ENCODE results near the gene CAPSL. TPM values are rescaled to one million over a fixed set of nuclear protein-coding genes. Genes with fewer than 3 reads are reported as not detected.
A peak's percentile ranks its signal among the peaks of the same experiment; 100 is the strongest.
"Not testable (repeated sequence)": the region's sequence is repeated elsewhere in the genome, so short reads cannot be mapped to it uniquely, and the experiment has no call there.

The CAPSL gene
- total RNA-seq, 1 donor: not detected

GRCh38 chr5:35869685-35870277, 68.6 kb downstream of the CAPSL start:
- Histone ChIP-seq H3K9me3 (ENCODE audit: low read depth, low read length) (no peaks in the 10 kb centered on the region), H3K4me3 (ENCODE audit: low read length) (no peak overlapping the region), H3K27me3 (ENCODE audit: insufficient read depth, low read length) (no peaks in the 10 kb centered on the region), H3K4me1 (ENCODE audit: insufficient read depth, low read length) (peaks cover 13% of the 10 kb centered on the region)

GRCh38 chr5:35867998-35868397, 70.4 kb downstream of the CAPSL start:
- H3K4me1 ChIP-seq (ENCODE audit: insufficient read depth, low read length): peaks cover 13% of the 10 kb centered on the region
- no peaks in the 10 kb centered on the region for H3K9me3 ChIP-seq (ENCODE audit: low read depth, low read length)
- H3K27me3 ChIP-seq (ENCODE audit: insufficient read depth, low read length): no peaks in the 10 kb centered on the region
- H3K4me3 ChIP-seq (ENCODE audit: low read length): no peak overlapping the region

GRCh38 chr5:35863159-35863558, 75.3 kb downstream of the CAPSL start:
- Histone ChIP-seq H3K9me3 (ENCODE audit: low read depth, low read length) (no peaks in the 10 kb centered on the region), H3K27me3 (ENCODE audit: insufficient read depth, low read length) (no peaks in the 10 kb centered on the region), H3K4me1 (ENCODE audit: insufficient read depth, low read length) (peaks cover 12% of the 10 kb centered on the region), H3K4me3 (ENCODE audit: low read length) (peak overlapping the region; percentile 35)

GRCh38 chr5:35862126-35862525, 76.3 kb downstream of the CAPSL start:
- Histone ChIP-seq H3K4me3 (ENCODE audit: low read length) (peak overlapping the region; percentile 35), H3K9me3 (ENCODE audit: low read depth, low read length) (no peaks in the 10 kb centered on the region), H3K4me1 (ENCODE audit: insufficient read depth, low read length) (peaks cover 12% of the 10 kb centered on the region), H3K27me3 (ENCODE audit: insufficient read depth, low read length) (no peaks in the 10 kb centered on the region)

- H3K4me3 ChIP-seq (ENCODE audit: low read length): peak overlapping the region; percentile 35
- no peaks in the 10 kb centered on the region for H3K9me3 ChIP-seq (ENCODE audit: low read depth, low read length)
- H3K4me1 ChIP-seq (ENCODE audit: insufficient read depth, low read length): peaks cover 15% of the 10 kb centered on the region
Observed at GRCh38 chr5:35861718-35862117, 76.7 kb downstream of the CAPSL start.

GRCh38 chr5:35860686-35861085, 77.7 kb downstream of the CAPSL start:
- H3K27me3 ChIP-seq (ENCODE audit: insufficient read depth, low read length): no peaks in the 10 kb centered on the region
- peaks cover 23% of the 10 kb centered on the region for H3K4me1 ChIP-seq (ENCODE audit: insufficient read depth, low read length)
- no peaks in the 10 kb centered on the region for H3K9me3 ChIP-seq (ENCODE audit: low read depth, low read length)
- H3K4me3 ChIP-seq (ENCODE audit: low read length): peak overlapping the region; percentile 35

More at GRCh38 chr5:35861718-35862117, 76.7 kb downstream of the CAPSL start:
- H3K27me3 ChIP-seq (ENCODE audit: insufficient read depth, low read length): no peaks in the 10 kb centered on the region

GRCh38 chr5:35859101-35859661, 79.2 kb downstream of the CAPSL start:
- peaks cover 23% of the 10 kb centered on the region for H3K4me1 ChIP-seq (ENCODE audit: insufficient read depth, low read length)
- no peaks in the 10 kb centered on the region for H3K9me3 ChIP-seq (ENCODE audit: low read depth, low read length)
- H3K27me3 ChIP-seq (ENCODE audit: insufficient read depth, low read length): no peaks in the 10 kb centered on the region
- peak overlapping the region; percentile 47 for H3K4me3 ChIP-seq (ENCODE audit: low read length)

- peak overlapping the region; percentile 47 for H3K4me3 ChIP-seq (ENCODE audit: low read length)
- H3K9me3 ChIP-seq (ENCODE audit: low read depth, low read length): no peaks in the 10 kb centered on the region
- no peaks in the 10 kb centered on the region for H3K27me3 ChIP-seq (ENCODE audit: insufficient read depth, low read length)
- H3K4me1 ChIP-seq (ENCODE audit: insufficient read depth, low read length): peaks cover 35% of the 10 kb centered on the region
Observed at GRCh38 chr5:35857606-35858205, 80.7 kb downstream of the CAPSL start.

- Histone ChIP-seq H3K4me3 (ENCODE audit: low read length) (peak within 1 kb of the TSS; percentile 47), H3K4me1 (ENCODE audit: insufficient read depth, low read length) (peaks cover 37% of the 10 kb centered on the region), H3K9me3 (ENCODE audit: low read depth, low read length) (no peaks in the 10 kb centered on the region), H3K27me3 (ENCODE audit: insufficient read depth, low read length) (no peaks in the 10 kb centered on the region)
Observed at GRCh38 chr5:35856765-35857351, 81.6 kb downstream of the CAPSL start, which contains the start of gene IL7R. Gene IL7R (plus strand): TSS chr5:35856891. CDS start chr5:35856978, 87 bp downstream.

GRCh38 chr5:35856186-35856764, 82.1 kb downstream of the CAPSL start:
- not testable (repeated sequence) for H3K9me3 ChIP-seq (ENCODE audit: low read depth, low read length); H3K27me3 ChIP-seq (ENCODE audit: insufficient read depth, low read length)
- H3K4me3 ChIP-seq (ENCODE audit: low read length): peak overlapping the region; percentile 47
- H3K4me1 ChIP-seq (ENCODE audit: insufficient read depth, low read length): peaks cover 39% of the 10 kb centered on the region

GRCh38 chr5:35855187-35855586, 83.2 kb downstream of the CAPSL start:
- Histone ChIP-seq H3K4me1 (ENCODE audit: insufficient read depth, low read length) (peaks cover 35% of the 10 kb centered on the region), H3K9me3 (ENCODE audit: low read depth, low read length) (no peaks in the 10 kb centered on the region), H3K27me3 (ENCODE audit: insufficient read depth, low read length) (no peaks in the 10 kb centered on the region), H3K4me3 (ENCODE audit: low read length) (no peak overlapping the region)

Other genes starting within 250 kb of the CAPSL start
- gene IL7R, start 81.7 kb downstream of the CAPSL start, total RNA-seq: 360 TPM
- under 0.01 TPM for gene UGT3A1, start 52.8 kb upstream of the CAPSL start, total RNA-seq
- not detected for gene UGT3A2, start 128.3 kb upstream of the CAPSL start, total RNA-seq
- gene LMBRD2, start 213.3 kb upstream of the CAPSL start, total RNA-seq: 4.1 TPM
- 7.6 TPM for gene SKP2, start 213.5 kb upstream of the CAPSL start, total RNA-seq